Esophagus squamous epithelium (tissue), 5 donors: Measurements from ENCODE around the gene TEKT1. TPM values are rescaled to one million over a fixed set of nuclear protein-coding genes. Genes with fewer than 3 reads are reported as not detected.

Source experiments
- DNase-seq: peaks from one replicate; lab custom pipeline; 2025; lab: John Stamatoyannopoulos, UW
- H3K27ac ChIP-seq, 4 donors: fragments of 200-600 bp; sonication (generic); one replicate each; pipeline ENCODE4 v1.5.1; 2016 to 2019; ENCODE audit warnings: mild to moderate bottlenecking in 1 of 4
- H3K27me3 ChIP-seq, 4 donors: fragments of 200-600 bp; sonication (generic); 1 replicate in 3 of 4; 2 replicates in 1 of 4; pipeline versions ENCODE4 v1.5.1 to v1.6.0; 2017 to 2021; ENCODE audit warnings: antibody characterized with exemption in 1 of 4
- H3K36me3 ChIP-seq, 3 donors: fragments of 200-600 bp; sonication (generic); one replicate each; pipeline ENCODE4 v1.5.1; 2016 to 2019
- H3K4me1 ChIP-seq, 3 donors: fragments of 200-600 bp; sonication (generic); one replicate each; pipeline ENCODE4 v1.5.1; 2017 to 2019
- H3K4me3 ChIP-seq, 4 donors: fragments of 200-600 bp; sonication (generic); 1 replicate in 3 of 4; 2 replicates in 1 of 4; pipeline ENCODE4 v1.5.1; 2016 to 2019; ENCODE audit warnings: mild to moderate bottlenecking in 2 of 4, moderate library complexity in 1 of 4
- H3K9me3 ChIP-seq, 3 donors: fragments of 200-600 bp; sonication (generic); one replicate each; pipeline ENCODE4 v1.5.1; 2016 to 2019
- POLR2A ChIP-seq, 4 donors: fragments of 450-650 bp; IDR thresholded peaks; one replicate each; pipeline ENCODE4 v1.6.1; 2017; ENCODE audit warnings: antibody characterized with exemption in 4 of 4, mild to moderate bottlenecking in 4 of 4, moderate library complexity in 3 of 4
- WGBS, 2 donors: methylation state at CpG; one replicate each; pipeline ENCODE4 v1.1.5; 2018; 5-methylcytosine and 5-hydroxymethylcytosine counted together
- intact Hi-C: fragments of 100-400 bp; cut with DNase I; formaldehyde crosslinking; loops from one replicate; pipeline ENCODE4 v1.15.0; 2022
- total RNA-seq, 4 donors: library from RNA; depleted of rRNA; stranded (reverse); fragments of >200 nt; gene quantifications; one replicate each; pipeline ENCODE4 v1.1.0, GENCODE V29; 2016
- TF ChIP-seq, protein P1 (sequence below), 6 experiments: fragments of 450-650 bp in 4 of 6; fragments of 200-600 bp in 2 of 6; sonication (generic) in 2 of 6; IDR thresholded peaks; one replicate each; pipeline ENCODE4 v1.5.1; 2016 to 2019; ENCODE audit warnings: antibody characterized with exemption in 6 of 6, mild to moderate bottlenecking in 4 of 6, moderate library complexity in 4 of 6
- donor health status: DM: yes; HTN: yes; CAD: no.

The TEKT1 gene
- total RNA-seq, 4 donors from 2014 or later, result not detected

DNA sequence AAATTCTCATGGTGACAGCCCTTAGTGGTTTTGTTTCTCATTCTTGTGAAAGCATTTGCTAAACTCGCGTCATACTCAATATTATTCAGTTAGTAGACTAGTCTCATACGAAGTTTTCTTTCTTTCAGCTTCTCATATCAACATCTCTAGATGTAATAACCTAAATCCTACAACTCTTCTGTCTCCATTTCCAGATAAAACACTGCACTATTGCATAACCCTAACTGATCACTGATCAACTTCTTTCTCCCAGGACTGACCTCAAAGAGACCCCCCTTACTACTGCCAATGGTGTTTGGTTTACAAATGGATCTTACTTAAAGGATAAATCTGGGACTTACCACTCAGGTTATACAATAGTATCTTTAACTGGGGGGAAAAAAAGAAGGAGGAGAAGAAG, 36.3 kb upstream of the TEKT1 start:
- TF ChIP-seq, protein P1, sequence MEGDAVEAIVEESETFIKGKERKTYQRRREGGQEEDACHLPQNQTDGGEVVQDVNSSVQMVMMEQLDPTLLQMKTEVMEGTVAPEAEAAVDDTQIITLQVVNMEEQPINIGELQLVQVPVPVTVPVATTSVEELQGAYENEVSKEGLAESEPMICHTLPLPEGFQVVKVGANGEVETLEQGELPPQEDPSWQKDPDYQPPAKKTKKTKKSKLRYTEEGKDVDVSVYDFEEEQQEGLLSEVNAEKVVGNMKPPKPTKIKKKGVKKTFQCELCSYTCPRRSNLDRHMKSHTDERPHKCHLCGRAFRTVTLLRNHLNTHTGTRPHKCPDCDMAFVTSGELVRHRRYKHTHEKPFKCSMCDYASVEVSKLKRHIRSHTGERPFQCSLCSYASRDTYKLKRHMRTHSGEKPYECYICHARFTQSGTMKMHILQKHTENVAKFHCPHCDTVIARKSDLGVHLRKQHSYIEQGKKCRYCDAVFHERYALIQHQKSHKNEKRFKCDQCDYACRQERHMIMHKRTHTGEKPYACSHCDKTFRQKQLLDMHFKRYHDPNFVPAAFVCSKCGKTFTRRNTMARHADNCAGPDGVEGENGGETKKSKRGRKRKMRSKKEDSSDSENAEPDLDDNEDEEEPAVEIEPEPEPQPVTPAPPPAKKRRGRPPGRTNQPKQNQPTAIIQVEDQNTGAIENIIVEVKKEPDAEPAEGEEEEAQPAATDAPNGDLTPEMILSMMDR (IDR thresholded peaks at IDR 0.05), result no peak
- no peak for TF ChIP-seq POLR2A (IDR thresholded peaks at IDR 0.05)
- Histone ChIP-seq H3K27me3 (peaks cover 0 to 34% (median 0%) of the 10 kb centered on the region in 4 donors), H3K27ac (no peak overlapping the region), H3K4me1 (peaks cover 0 to 23% (median 8%) of the 10 kb centered on the region in 3 donors), H3K4me3 (no peak overlapping the region), H3K9me3 (no peaks in the 10 kb centered on the region), H3K36me3 (no peaks in the 10 kb centered on the region)
- intact Hi-C loops, result no loop called here
- DNase-seq, result no peak
- WGBS, 2 donors, result 68 to 69% methylated on average over 3 of the region's 3 CpGs

DNA sequence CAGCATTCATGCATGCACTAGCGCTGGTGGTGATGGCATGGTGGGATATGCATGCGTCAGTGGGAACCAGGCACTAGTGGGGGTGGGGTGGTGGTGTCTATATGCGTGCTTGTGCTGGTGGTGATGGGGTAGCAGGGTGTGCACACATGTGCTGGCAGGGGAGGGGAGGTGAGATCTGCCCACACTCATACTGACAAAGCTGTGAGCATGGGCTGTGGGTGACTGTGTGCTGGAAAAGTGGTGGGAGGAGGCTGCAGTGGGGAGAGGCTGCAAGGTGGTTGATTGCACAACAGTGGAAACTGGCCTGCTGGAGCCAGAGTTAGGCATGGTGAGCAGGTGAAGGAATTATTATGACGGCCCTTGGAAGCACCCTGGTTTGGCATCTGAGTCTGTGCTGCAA, 31.3 kb upstream of the TEKT1 start:
- TF ChIP-seq, protein P1 (IDR thresholded peaks at IDR 0.05), result no peak
- no peak for TF ChIP-seq POLR2A (IDR thresholded peaks at IDR 0.05)
- no peaks in the 10 kb centered on the region for H3K9me3 ChIP-seq
- intact Hi-C loops, result no loop called here

DNA sequence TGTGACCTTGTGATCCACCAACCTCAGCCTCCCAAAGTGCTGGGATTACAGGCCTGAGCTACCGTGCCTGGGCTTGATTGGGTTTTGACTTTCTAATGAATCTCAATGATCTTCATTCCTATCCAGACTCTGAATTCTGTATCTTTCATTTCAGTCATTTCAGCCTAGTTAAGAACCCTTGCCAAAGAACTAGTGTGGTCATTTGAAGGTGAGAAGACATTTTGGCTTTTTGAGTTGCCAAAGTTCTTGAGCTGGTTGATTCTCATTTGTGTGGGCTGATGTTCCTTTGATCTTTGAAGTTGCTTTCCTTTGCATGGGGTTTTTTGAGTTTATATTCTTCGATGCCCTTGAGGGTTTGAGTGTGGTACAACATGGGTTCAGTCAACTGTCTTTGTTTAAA, 30.6 kb upstream of the TEKT1 start:
- 71 to 77% methylated on average over 2 of the region's 2 CpGs for WGBS, 2 donors
- intact Hi-C loops, result no loop called here

More for the DNA sequence above, 31.3 kb upstream of the TEKT1 start:
- Histone ChIP-seq H3K27ac (no peak overlapping the region), H3K36me3 (no peaks in the 10 kb centered on the region), H3K27me3 (peaks cover 0 to 43% (median 0%) of the 10 kb centered on the region in 4 donors), H3K4me3 (no peak overlapping the region), H3K4me1 (peaks cover 0 to 3% (median 0%) of the 10 kb centered on the region in 3 donors)
- 57 to 71% methylated on average over 2 to 4 of the region's 4 CpGs for WGBS, 2 donors
- no peak for DNase-seq

DNA sequence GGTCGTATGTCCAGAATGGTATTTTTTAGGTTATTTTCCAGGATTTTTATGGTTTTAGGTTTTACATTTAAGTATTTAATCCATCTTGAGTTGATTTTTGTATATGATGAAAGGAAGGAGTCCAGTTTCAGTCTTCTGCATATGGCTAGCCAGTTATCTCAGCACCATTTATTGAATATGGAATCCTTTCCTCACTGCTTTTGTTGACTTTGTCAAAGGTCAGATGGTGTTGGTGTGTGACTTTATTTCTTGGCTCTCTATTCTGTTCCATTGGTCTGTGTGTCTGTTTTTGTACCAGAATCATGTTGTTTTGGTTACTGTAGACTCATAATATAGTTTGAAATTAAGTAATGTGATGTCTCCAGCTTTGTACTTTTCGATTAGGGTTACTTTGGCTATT, 26.4 kb upstream of the TEKT1 start:
- intact Hi-C loops, result no loop called here
- 68 to 85% methylated on average over 2 of the region's 2 CpGs for WGBS, 2 donors
- TF ChIP-seq, protein P1 (IDR thresholded peaks at IDR 0.05), result no peak
- TF ChIP-seq POLR2A (IDR thresholded peaks at IDR 0.05), result no peak
- DNase-seq, result no peak
- H3K4me3 ChIP-seq, result no peak overlapping the region
- no peaks in the 10 kb centered on the region for H3K36me3 ChIP-seq
- peaks cover 0 to 11% (median 3%) of the 10 kb centered on the region in 3 donors for H3K4me1 ChIP-seq
- H3K27ac ChIP-seq, result no peak overlapping the region
- peaks cover 0 to 40% (median 0%) of the 10 kb centered on the region in 4 donors for H3K27me3 ChIP-seq
- no peaks in the 10 kb centered on the region for H3K9me3 ChIP-seq

More for the DNA sequence above, 30.6 kb upstream of the TEKT1 start:
- DNase-seq, result no peak
- H3K9me3 ChIP-seq, result no peaks in the 10 kb centered on the region
- H3K4me3 ChIP-seq, result no peak overlapping the region
- no peak for TF ChIP-seq POLR2A (IDR thresholded peaks at IDR 0.05)
- H3K36me3 ChIP-seq, result no peaks in the 10 kb centered on the region
- peaks cover 0 to 3% (median 0%) of the 10 kb centered on the region in 3 donors for H3K4me1 ChIP-seq
- peaks cover 0 to 43% (median 0%) of the 10 kb centered on the region in 4 donors for H3K27me3 ChIP-seq
- H3K27ac ChIP-seq, result no peak overlapping the region

DNA sequence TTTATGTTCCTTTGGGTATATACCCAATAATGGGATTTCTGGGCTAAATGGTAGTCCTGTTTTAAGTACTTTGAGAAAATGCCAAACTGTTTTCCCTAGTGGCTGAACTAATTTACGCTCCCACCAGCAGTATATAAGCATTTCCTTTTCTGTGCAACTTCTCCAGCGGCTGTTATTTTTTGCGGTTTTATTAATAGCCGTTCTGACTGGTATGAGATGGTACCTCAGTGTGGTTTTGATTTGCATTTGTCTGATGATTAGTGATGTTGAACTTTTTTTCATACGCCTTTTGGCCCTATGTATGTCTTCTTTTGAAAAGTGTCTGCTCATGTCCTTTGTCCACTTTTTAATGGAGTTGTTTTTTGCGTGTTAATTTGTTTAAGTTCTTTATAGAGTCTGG, 25.8 kb upstream of the TEKT1 start:
- H3K4me3 ChIP-seq, result no peak overlapping the region
- WGBS, 2 donors, result 66 to 77% methylated on average over 6 of the region's 6 CpGs
- no peak overlapping the region for H3K27ac ChIP-seq
- peaks cover 0 to 34% (median 0%) of the 10 kb centered on the region in 4 donors for H3K27me3 ChIP-seq
- no peaks in the 10 kb centered on the region for H3K36me3 ChIP-seq
- peaks cover 0 to 11% (median 0%) of the 10 kb centered on the region in 3 donors for H3K4me1 ChIP-seq
- DNase-seq, result no peak
- no peaks in the 10 kb centered on the region for H3K9me3 ChIP-seq
- intact Hi-C loops, result no loop called here
- TF ChIP-seq POLR2A (IDR thresholded peaks at IDR 0.05), result no peak
- TF ChIP-seq, protein P1 (IDR thresholded peaks at IDR 0.05), result no peak
